GM18909 (cell line): ENCODE results near the gene MAP2K4.
"Not testable (repeated sequence)": the region's sequence is repeated elsewhere in the genome, so short reads cannot be mapped to it uniquely, and the experiment has no call there.

Experiments
- ATAC-seq: cut with Tn5 transposase; IDR thresholded peaks from one replicate; pipeline ENCODE4 v1.9.1; 2021; ENCODE audit warnings: mild to moderate bottlenecking; ENCODE audit not compliant: unreplicated experiment, poor library complexity

MAP2K4 gene

GRCh38 chr17:12136243-12136642 is 115.6 kb downstream of the MAP2K4 start:
- ATAC-seq: no peak

- ATAC-seq: no peak
Measured at GRCh38 chr17:12136646-12137045, 116.0 kb downstream of the MAP2K4 start.

GRCh38 chr17:12137859-12138258 is 117.2 kb downstream of the MAP2K4 start:
- no peak for ATAC-seq

GRCh38 chr17:12140685-12141084 is 120.0 kb downstream of the MAP2K4 start:
- no peak for ATAC-seq

- ATAC-seq: not testable (repeated sequence)
Measured at GRCh38 chr17:12162187-12162586, 141.5 kb downstream of the MAP2K4 start.

- no peak for ATAC-seq
Measured at GRCh38 chr17:12164085-12164484, 143.4 kb downstream of the MAP2K4 start.

- no peak for ATAC-seq
Measured at GRCh38 chr17:12178644-12179330, 158.1 kb downstream of the MAP2K4 start.

GRCh38 chr17:12180644-12181261 is 160.1 kb downstream of the MAP2K4 start:
- no peak for ATAC-seq

- no peak for ATAC-seq
Measured at GRCh38 chr17:12187658-12188057, 167.0 kb downstream of the MAP2K4 start.

GRCh38 chr17:12193144-12193735 is 172.6 kb downstream of the MAP2K4 start:
- no peak for ATAC-seq
